SU-DHL-6 (cell line): ENCODE results near the gene TRPC5OS.

Source experiments
- H2AFZ ChIP-seq: fragments of 200-600 bp; sonication (generic); 2 replicates; pipeline ENCODE4 v1.6.1; 2014; ENCODE audit warnings: low read depth, mild to moderate bottlenecking, moderate library complexity, mixed read lengths, antibody characterized with exemption, low read length; ENCODE audit not compliant: severe bottlenecking
- H3F3A ChIP-seq: fragments of 200-600 bp; shearing (Covaris generic); 2 replicates; pipeline ENCODE4 v1.6.0; 2016; ENCODE audit warnings: antibody characterized with exemption, mild to moderate bottlenecking; ENCODE audit not compliant: insufficient read depth
- H3K27ac ChIP-seq: fragments of 200-600 bp; sonication (generic); 2 replicates; pipeline ENCODE4 v1.5.1; 2016; ENCODE audit warnings: low read depth, mild to moderate bottlenecking, low read length, moderate library complexity, mixed read lengths
- H3K27me3 ChIP-seq: fragments of 200-600 bp; sonication (generic), shearing (Covaris generic); 2 replicates; pipeline ENCODE4 v1.6.0; 2014; ENCODE audit warnings: mild to moderate bottlenecking, low read length
- H3K36me3 ChIP-seq: fragments of 200-600 bp; sonication (generic); 2 replicates; pipeline ENCODE4 v1.6.1; 2014; ENCODE audit warnings: mild to moderate bottlenecking, low read length, mixed read lengths
- H3K4me2 ChIP-seq: fragments of 300-600, 200-600 bp; shearing (Covaris generic), sonication (generic); 2 replicates; pipeline ENCODE4 v1.6.0; 2014; ENCODE audit warnings: low read length, low read depth, mild to moderate bottlenecking; ENCODE audit not compliant: poor library complexity, severe bottlenecking
- H3K4me3 ChIP-seq: fragments of 200-600 bp; sonication (generic); 2 replicates; pipeline ENCODE4 v1.5.1; 2014; ENCODE audit warnings: antibody characterized with exemption, low read length, mild to moderate bottlenecking, mixed read lengths; ENCODE audit not compliant: insufficient read depth, poor library complexity, severe bottlenecking
- H3K79me2 ChIP-seq: fragments of 200-600 bp; sonication (generic); 2 replicates; pipeline ENCODE4 v1.6.1; 2014; ENCODE audit warnings: mild to moderate bottlenecking, low read length, moderate library complexity; ENCODE audit not compliant: insufficient read depth
- H3K9ac ChIP-seq: fragments of 200-600 bp; sonication (generic); 2 replicates; pipeline ENCODE4 v1.7.0; 2014; ENCODE audit warnings: mild to moderate bottlenecking, low read length
- H3K9me2 ChIP-seq: fragments of 200-600 bp; sonication (generic); replicated peaks from 2 replicates; pipeline ENCODE4 v1.6.1; 2014; ENCODE audit warnings: low read length; ENCODE audit not compliant: insufficient read depth
- H3K9me3 ChIP-seq: fragments of 200-600 bp; sonication (generic); 2 replicates; pipeline ENCODE4 v1.6.1; 2014; ENCODE audit warnings: low read length, mixed read lengths; ENCODE audit not compliant: insufficient read depth
- H4K20me1 ChIP-seq: fragments of 200-600 bp; sonication (generic); 2 replicates; pipeline ENCODE4 v1.6.1; 2014; ENCODE audit warnings: low read depth, mild to moderate bottlenecking, antibody characterized with exemption, low read length, moderate library complexity, mixed read lengths
- CTCF ChIP-seq: fragments of 200-600 bp; sonication (generic); IDR thresholded peaks from one replicate; pipeline ENCODE4 v1.5.1; 2017; ENCODE audit warnings: antibody characterized with exemption, mild to moderate bottlenecking, low read length, moderate library complexity; ENCODE audit not compliant: insufficient read depth, poor library complexity, severe bottlenecking
- EZH2phosphoT487 ChIP-seq: fragments of 200-600 bp; sonication (generic), shearing (Covaris generic); conservative IDR thresholded peaks from 2 replicates; pipeline ENCODE4 v1.6.1; 2018; ENCODE audit warnings: mild to moderate bottlenecking, antibody characterized with exemption, low read length, moderate library complexity, mixed read lengths

TRPC5OS gene

GRCh38 chrX:111848541-111848940 lies 27.4 kb upstream of the TRPC5OS start:
- no peaks in the 10 kb centered on the region for H3K9me3 ChIP-seq
- no peaks in the 10 kb centered on the region for H4K20me1 ChIP-seq
- H3K4me2 ChIP-seq: no peak overlapping the region
- TF ChIP-seq CTCF: no peak
- TF ChIP-seq EZH2phosphoT487: no peak
- no peak overlapping the region for H3K27ac ChIP-seq
- H3K4me3 ChIP-seq: no peak overlapping the region
- no peak overlapping the region for H2AFZ ChIP-seq
- H3K9me2 ChIP-seq: no peaks in the 10 kb centered on the region
- no peaks in the 10 kb centered on the region for H3K27me3 ChIP-seq
- H3K79me2 ChIP-seq: no peaks in the 10 kb centered on the region
- no peaks in the 10 kb centered on the region for H3K36me3 ChIP-seq
- no peaks in the 10 kb centered on the region for H3F3A ChIP-seq
- H3K9ac ChIP-seq: no peak overlapping the region

- Histone ChIP-seq H4K20me1 (no peaks in the 10 kb centered on the region), H3F3A (no peaks in the 10 kb centered on the region), H3K4me2 (no peak overlapping the region), H3K27me3 (no peaks in the 10 kb centered on the region), H3K36me3 (no peaks in the 10 kb centered on the region), H3K79me2 (no peaks in the 10 kb centered on the region), H2AFZ (no peak overlapping the region), H3K9me3 (no peaks in the 10 kb centered on the region), H3K4me3 (no peak overlapping the region), H3K9me2 (no peaks in the 10 kb centered on the region), H3K9ac (no peak overlapping the region), H3K27ac (no peak overlapping the region)
- TF ChIP-seq CTCF (no peak), EZH2phosphoT487 (no peak)
Observed at GRCh38 chrX:111850975-111851374, 25.0 kb upstream of the TRPC5OS start.

- H3K4me2 ChIP-seq: no peak overlapping the region
- no peaks in the 10 kb centered on the region for H3K79me2 ChIP-seq
- no peak overlapping the region for H3K27ac ChIP-seq
- H3K27me3 ChIP-seq: no peaks in the 10 kb centered on the region
- no peaks in the 10 kb centered on the region for H4K20me1 ChIP-seq
- H3K9me3 ChIP-seq: no peaks in the 10 kb centered on the region
- no peak for TF ChIP-seq CTCF
- TF ChIP-seq EZH2phosphoT487: no peak
- H2AFZ ChIP-seq: no peak overlapping the region
- no peak overlapping the region for H3K4me3 ChIP-seq
- H3K9me2 ChIP-seq: no peaks in the 10 kb centered on the region
- H3K9ac ChIP-seq: no peak overlapping the region
- no peaks in the 10 kb centered on the region for H3K36me3 ChIP-seq
- H3F3A ChIP-seq: no peaks in the 10 kb centered on the region
Observed at GRCh38 chrX:111854556-111855490, 21.2 kb upstream of the TRPC5OS start.
